IMR-90 (cell line): Measurements from ENCODE around the gene GOLGA6C.

Source experiments
- POLR2A ChIP-seq: IDR thresholded peaks from 2 replicates; pipeline ENCODE4 v1.6.1; 2012; ENCODE audit warnings: mild to moderate bottlenecking, low read depth, low read length
- RCOR1 ChIP-seq: IDR thresholded peaks from 2 replicates; pipeline ENCODE4 v1.6.1; 2012; ENCODE audit warnings: mild to moderate bottlenecking, low read length, improper control_type of control experiment; ENCODE audit not compliant: insufficient replicate concordance
- TF ChIP-seq, protein P1 (sequence below): conservative IDR thresholded peaks from 2 replicates; pipeline ENCODE4 v1.5.1; 2012; ENCODE audit warnings: mild to moderate bottlenecking, low read depth, low read length, improper control_type of control experiment

- no peak for TF ChIP-seq POLR2A
- no peak for TF ChIP-seq RCOR1
- TF ChIP-seq, protein P1, sequence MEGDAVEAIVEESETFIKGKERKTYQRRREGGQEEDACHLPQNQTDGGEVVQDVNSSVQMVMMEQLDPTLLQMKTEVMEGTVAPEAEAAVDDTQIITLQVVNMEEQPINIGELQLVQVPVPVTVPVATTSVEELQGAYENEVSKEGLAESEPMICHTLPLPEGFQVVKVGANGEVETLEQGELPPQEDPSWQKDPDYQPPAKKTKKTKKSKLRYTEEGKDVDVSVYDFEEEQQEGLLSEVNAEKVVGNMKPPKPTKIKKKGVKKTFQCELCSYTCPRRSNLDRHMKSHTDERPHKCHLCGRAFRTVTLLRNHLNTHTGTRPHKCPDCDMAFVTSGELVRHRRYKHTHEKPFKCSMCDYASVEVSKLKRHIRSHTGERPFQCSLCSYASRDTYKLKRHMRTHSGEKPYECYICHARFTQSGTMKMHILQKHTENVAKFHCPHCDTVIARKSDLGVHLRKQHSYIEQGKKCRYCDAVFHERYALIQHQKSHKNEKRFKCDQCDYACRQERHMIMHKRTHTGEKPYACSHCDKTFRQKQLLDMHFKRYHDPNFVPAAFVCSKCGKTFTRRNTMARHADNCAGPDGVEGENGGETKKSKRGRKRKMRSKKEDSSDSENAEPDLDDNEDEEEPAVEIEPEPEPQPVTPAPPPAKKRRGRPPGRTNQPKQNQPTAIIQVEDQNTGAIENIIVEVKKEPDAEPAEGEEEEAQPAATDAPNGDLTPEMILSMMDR = no peak
Observed at GRCh38 chr15:75302318-75302717, 44.2 kb downstream of the GOLGA6C start.
